SK-N-SH (cell line): Measurements from ENCODE around the gene HS6ST3. TPM values are rescaled to one million over a fixed set of nuclear protein-coding genes. Genes with fewer than 3 reads are reported as not detected.

Experiments
- CTCF ChIA-PET: fragments of 300-600, 350-600 bp; formaldehyde crosslinking; extraction: SDS; loops from one replicate; lab custom pipeline; 2021; lab: Yijun Ruan, JAX
- POLR2A ChIA-PET: fragments of 350-600 bp; sonication (Branson Sonifier 250); formaldehyde crosslinking; extraction: SDS; loops from one replicate; lab custom pipeline; 2020; ENCODE audit warnings: antibody characterized with exemption, inconsistent platforms; lab: Yijun Ruan, JAX
- DNase-seq: peaks from one replicate; pipeline ENCODE4 v3.0.0; 2012
- H2AFZ ChIP-seq: fragments of 200-600 bp; sonication (generic); 2 replicates; pipeline ENCODE4 v1.8.1; 2016; ENCODE audit warnings: antibody characterized with exemption, mild to moderate bottlenecking, low read depth
- H3F3A ChIP-seq: fragments of 200-600 bp; sonication (generic); replicated peaks from 2 replicates; pipeline ENCODE3; 2016; ENCODE audit warnings: antibody characterized with exemption, mild to moderate bottlenecking; ENCODE audit not compliant: insufficient read depth
- H3K27ac ChIP-seq, 2 experiments: fragments of 200-500 bp in 1 of 2; fragments of 200-600 bp in 1 of 2; sonication (Bioruptor generic) in 1 of 2; sonication (generic), shearing (Covaris generic) in 1 of 2; 2 replicates each; pipeline versions ENCODE4 v1.5.1 to v1.6.1; 2014 to 2016; ENCODE audit warnings: low read depth in 2 of 2, inconsistent platforms in 1 of 2, low read length in 1 of 2, mild to moderate bottlenecking in 1 of 2, mixed read lengths in 1 of 2
- H3K27me3 ChIP-seq: fragments of 200-600 bp; sonication (generic), shearing (Covaris generic); 2 replicates; pipeline ENCODE4 v1.6.1; 2016; ENCODE audit warnings: mixed run types; ENCODE audit not compliant: insufficient read depth
- H3K36me3 ChIP-seq, 2 experiments: fragments of 200-500 bp in 1 of 2; fragments of 200-600 bp in 1 of 2; sonication (Bioruptor generic) in 1 of 2; sonication (generic) in 1 of 2; replicated peaks in 1 of 2; 2 replicates each; pipeline versions ENCODE3 to v1.5.1; 2014 to 2016; ENCODE audit warnings: low read length in 1 of 2, mild to moderate bottlenecking in 1 of 2; ENCODE audit not compliant: insufficient read depth in 2 of 2, control insufficient read depth in 1 of 2
- H3K4me1 ChIP-seq, 2 experiments: fragments of 200-500 bp in 1 of 2; fragments of 200-600 bp in 1 of 2; sonication (Bioruptor generic) in 1 of 2; sonication (generic), shearing (Covaris generic) in 1 of 2; 2 replicates each; pipeline versions ENCODE4 v1.5.1 to v1.6.1; 2014 to 2016; ENCODE audit warnings: low read depth in 1 of 2, low read length in 1 of 2, mixed run types in 1 of 2; ENCODE audit not compliant: insufficient read depth in 2 of 2, control insufficient read depth in 1 of 2
- H3K4me2 ChIP-seq: fragments of 200-600 bp; sonication (generic), shearing (Covaris generic); 2 replicates; pipeline ENCODE4 v1.6.1; 2017; ENCODE audit warnings: mixed run types
- H3K4me3 ChIP-seq, 2 experiments: fragments of 200-500 bp in 1 of 2; fragments of 200-600 bp in 1 of 2; sonication (Bioruptor generic) in 1 of 2; sonication (generic), shearing (Covaris generic) in 1 of 2; 2 replicates each; pipeline versions ENCODE4 v1.5.1 to v1.8.1; 2014 to 2016; ENCODE audit warnings: low read depth in 2 of 2, inconsistent platforms in 1 of 2, low read length in 1 of 2, mild to moderate bottlenecking in 1 of 2, mixed read lengths in 1 of 2, moderate library complexity in 1 of 2
- H3K79me2 ChIP-seq: fragments of 200-600 bp; sonication (generic); 2 replicates; pipeline ENCODE4 v1.8.1; 2017; ENCODE audit warnings: mild to moderate bottlenecking; ENCODE audit not compliant: insufficient read depth
- H3K9ac ChIP-seq: fragments of 200-600 bp; sonication (generic); 2 replicates; pipeline ENCODE4 v1.6.1; 2017; ENCODE audit warnings: mixed run types
- H3K9me2 ChIP-seq: fragments of 200-600 bp; sonication (generic); 2 replicates; pipeline ENCODE4 v1.6.1; 2017; ENCODE audit warnings: mixed run types
- H3K9me3 ChIP-seq: fragments of 200-600 bp; sonication (generic); 2 replicates; pipeline ENCODE4 v1.6.1; 2017; ENCODE audit warnings: mixed run types, mild to moderate bottlenecking, moderate library complexity
- H4K20me1 ChIP-seq: fragments of 200-600 bp; sonication (generic); 2 replicates; pipeline ENCODE4 v1.6.1; 2017; ENCODE audit warnings: mild to moderate bottlenecking, mixed run types; ENCODE audit not compliant: insufficient read depth
- CHD2 ChIP-seq: fragments of 150-350 bp; IDR thresholded peaks from 2 replicates; pipeline ENCODE4 v1.6.1; 2018; ENCODE audit warnings: low read length; ENCODE audit not compliant: partially characterized antibody
- ELF1 ChIP-seq: IDR thresholded peaks from 2 replicates; pipeline ENCODE4 v1.4.0; 2012
- FOSL2 ChIP-seq: IDR thresholded peaks from 2 replicates; pipeline ENCODE4 v1.4.0; 2012; ENCODE audit warnings: low read depth, mild to moderate bottlenecking, moderate library complexity, borderline replicate concordance
- FOXJ3 ChIP-seq: sonication (generic); formaldehyde crosslinking; IDR thresholded peaks from 2 replicates; pipeline ENCODE4 v1.5.1; 2020; ENCODE audit warnings: mild to moderate bottlenecking, missing genetic modification reagents
- FOXM1 ChIP-seq: IDR thresholded peaks from 2 replicates; pipeline ENCODE4 v1.4.0; 2012; ENCODE audit warnings: low read depth, mild to moderate bottlenecking
- GABPA ChIP-seq: IDR thresholded peaks from 2 replicates; pipeline ENCODE4 v1.4.0; 2012; ENCODE audit warnings: low read depth, mild to moderate bottlenecking
- GATA2 ChIP-seq: sonication (generic); formaldehyde crosslinking; IDR thresholded peaks from 2 replicates; pipeline ENCODE4 v1.5.0; 2020; ENCODE audit warnings: mild to moderate bottlenecking, missing genetic modification reagents
- JUND ChIP-seq: IDR thresholded peaks from 2 replicates; pipeline ENCODE4 v1.4.0; 2012
- MEF2A ChIP-seq: IDR thresholded peaks from 2 replicates; pipeline ENCODE4 v1.4.0; 2012; ENCODE audit warnings: low read depth, borderline replicate concordance
- NFIC ChIP-seq: IDR thresholded peaks from 2 replicates; pipeline ENCODE4 v1.4.0; 2012; ENCODE audit warnings: borderline replicate concordance
- POLR2AphosphoS5 ChIP-seq: IDR thresholded peaks from 2 replicates; pipeline ENCODE4 v1.6.1; 2012; ENCODE audit warnings: low read depth, low read length
- RAD21 ChIP-seq: IDR thresholded peaks from 2 replicates; pipeline ENCODE4 v1.6.1; 2012; ENCODE audit warnings: mild to moderate bottlenecking, low read length
- RFX5 ChIP-seq: IDR thresholded peaks from 2 replicates; pipeline ENCODE4 v1.6.1; 2012; ENCODE audit warnings: mild to moderate bottlenecking, improper control_type of control experiment, low read length
- RXRA ChIP-seq: IDR thresholded peaks from 2 replicates; pipeline ENCODE4 v1.4.0; 2012; ENCODE audit warnings: low read depth, mild to moderate bottlenecking, borderline replicate concordance
- SIN3A ChIP-seq: IDR thresholded peaks from 2 replicates; pipeline ENCODE4 v1.6.1; 2012; ENCODE audit warnings: low read depth, mild to moderate bottlenecking, low read length, moderate library complexity, borderline replicate concordance
- SMC3 ChIP-seq: IDR thresholded peaks from 2 replicates; pipeline ENCODE4 v1.6.1; 2012; ENCODE audit warnings: low read depth, low read length, improper control_type of control experiment
- TCF12 ChIP-seq: IDR thresholded peaks from 2 replicates; pipeline ENCODE4 v1.4.0; 2012
- USF1 ChIP-seq: IDR thresholded peaks from 2 replicates; pipeline ENCODE4 v1.4.0; 2012; ENCODE audit warnings: low read depth, borderline replicate concordance
- YY1 ChIP-seq: IDR thresholded peaks from 2 replicates; pipeline ENCODE4 v1.4.0; 2012; ENCODE audit warnings: low read depth, mild to moderate bottlenecking
- WGBS: methylation state at CpG from one replicate; pipeline ENCODE4 v1.1.6; 2017; ENCODE audit warnings: low lambda C conversion rate; 5-methylcytosine and 5-hydroxymethylcytosine counted together
- polyA plus RNA-seq, 3 experiments: library from polyadenylated mRNA; depleted of rRNA; stranded (reverse); fragments of >200 nt; gene quantifications; 2 replicates each; pipeline ENCODE4 v1.2.3, GENCODE V29; 2012
- TF ChIP-seq, protein P1 (sequence below): fragments of 200-600 bp; sonication (generic); IDR thresholded peaks from 2 replicates; pipeline ENCODE4 v1.6.1; 2017; ENCODE audit warnings: antibody characterized with exemption, mild to moderate bottlenecking, moderate library complexity

HS6ST3 gene
- polyA plus RNA-seq, 1 of the 3 experiments (the other 2 are of a cell fraction) = under 0.01 TPM

- CTCF ChIA-PET = interaction anchor here (1.0 kb wide), 1 partner anchor 9 kb away, joined by 3 read pairs; no protein-coding TSS in a partner anchor
- POLR2A ChIA-PET = no interaction called here
- H3K4me1 ChIP-seq = peaks cover 0 to 5% of the 10 kb centered on the region in 2 experiments; a peak in 1 of 4 replicates
- no peaks in the 10 kb centered on the region for H3K27me3 ChIP-seq
- H3K36me3 ChIP-seq = no peaks in the 10 kb centered on the region
- no peak overlapping the region for H3K27ac ChIP-seq
- H2AFZ ChIP-seq = no peak overlapping the region
- no peak for TF ChIP-seq YY1
- TF ChIP-seq RXRA = no peak
- TF ChIP-seq ELF1 = no peak
- no peak for TF ChIP-seq RAD21
- TF ChIP-seq NFIC = no peak
- no peak for TF ChIP-seq GATA2 (CRISPR knock-in tag)
- no peak for TF ChIP-seq TCF12
- no peak for TF ChIP-seq GABPA
- TF ChIP-seq RFX5 = no peak
- no peak for TF ChIP-seq MEF2A
- TF ChIP-seq CHD2 = no peak
- TF ChIP-seq JUND = no peak
- no peak for TF ChIP-seq FOSL2
- TF ChIP-seq SIN3A = no peak
- no peak for TF ChIP-seq FOXJ3 (CRISPR knock-in tag)
- TF ChIP-seq, protein P1, sequence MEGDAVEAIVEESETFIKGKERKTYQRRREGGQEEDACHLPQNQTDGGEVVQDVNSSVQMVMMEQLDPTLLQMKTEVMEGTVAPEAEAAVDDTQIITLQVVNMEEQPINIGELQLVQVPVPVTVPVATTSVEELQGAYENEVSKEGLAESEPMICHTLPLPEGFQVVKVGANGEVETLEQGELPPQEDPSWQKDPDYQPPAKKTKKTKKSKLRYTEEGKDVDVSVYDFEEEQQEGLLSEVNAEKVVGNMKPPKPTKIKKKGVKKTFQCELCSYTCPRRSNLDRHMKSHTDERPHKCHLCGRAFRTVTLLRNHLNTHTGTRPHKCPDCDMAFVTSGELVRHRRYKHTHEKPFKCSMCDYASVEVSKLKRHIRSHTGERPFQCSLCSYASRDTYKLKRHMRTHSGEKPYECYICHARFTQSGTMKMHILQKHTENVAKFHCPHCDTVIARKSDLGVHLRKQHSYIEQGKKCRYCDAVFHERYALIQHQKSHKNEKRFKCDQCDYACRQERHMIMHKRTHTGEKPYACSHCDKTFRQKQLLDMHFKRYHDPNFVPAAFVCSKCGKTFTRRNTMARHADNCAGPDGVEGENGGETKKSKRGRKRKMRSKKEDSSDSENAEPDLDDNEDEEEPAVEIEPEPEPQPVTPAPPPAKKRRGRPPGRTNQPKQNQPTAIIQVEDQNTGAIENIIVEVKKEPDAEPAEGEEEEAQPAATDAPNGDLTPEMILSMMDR = no peak
- TF ChIP-seq SMC3 = no peak
- TF ChIP-seq USF1 = no peak
- no peak for TF ChIP-seq FOXM1
- TF ChIP-seq POLR2AphosphoS5 = no peak
- no peaks in the 10 kb centered on the region for H4K20me1 ChIP-seq
- H3F3A ChIP-seq = no peaks in the 10 kb centered on the region
- H3K9me3 ChIP-seq = no peaks in the 10 kb centered on the region
- WGBS = 44% methylated on average over 2 of the region's 2 CpGs
- H3K4me3 ChIP-seq = no peak overlapping the region
- H3K4me2 ChIP-seq = no peak overlapping the region
- no peak for DNase-seq
- H3K9me2 ChIP-seq = no peaks in the 10 kb centered on the region
- no peaks in the 10 kb centered on the region for H3K79me2 ChIP-seq
- no peak overlapping the region for H3K9ac ChIP-seq
These were observed 313.7 kb downstream of the HS6ST3 start for GRCh38 chr13:96403651-96404050.
